ENCODE measurements around the gene TNFRSF1B.

Gene TNFRSF1B

DNA sequence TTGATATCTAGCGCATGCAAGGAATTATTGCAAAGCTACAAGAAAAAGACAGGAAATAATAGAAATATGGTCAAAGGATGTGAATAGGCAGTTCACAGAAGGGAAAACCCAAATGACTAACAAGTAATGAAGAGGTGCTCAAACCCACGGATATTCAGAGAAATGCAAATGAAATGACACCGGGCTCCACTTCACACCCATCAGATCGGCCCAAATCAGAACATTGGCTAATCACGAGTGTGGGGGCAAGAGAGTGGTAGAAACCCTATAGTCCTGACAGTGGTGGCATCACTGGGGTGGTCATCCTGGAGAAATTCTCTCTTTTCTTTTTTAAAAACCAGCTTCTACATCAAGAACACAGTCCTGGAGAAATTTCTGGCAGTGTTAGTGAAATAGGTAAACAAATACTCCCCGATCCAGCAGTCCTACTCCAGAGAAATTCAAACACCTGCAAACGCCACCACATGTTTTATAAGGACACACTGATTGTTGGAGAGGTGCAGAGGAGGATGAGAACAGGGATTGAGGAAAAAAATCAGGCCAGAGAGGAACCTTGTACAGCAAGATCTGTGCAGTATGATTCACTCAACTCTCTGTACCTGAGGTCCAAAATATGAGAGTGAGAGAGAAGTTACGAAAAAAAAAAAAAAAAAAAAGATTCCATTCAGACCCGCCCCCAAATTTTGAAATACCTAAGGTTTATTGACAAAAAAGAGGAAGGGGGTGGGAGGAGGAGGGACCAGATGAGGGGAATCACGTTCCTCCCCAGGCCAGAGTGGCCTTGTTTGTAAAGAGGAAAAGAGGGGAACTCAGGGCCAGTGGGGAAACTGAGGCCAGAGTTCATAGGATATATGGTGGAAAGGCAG, 9.2 kb upstream of the TNFRSF1B start:
- no peak overlapping the region for H3K4me3 ChIP-seq (ENCODE audit: low read depth, low read length)

DNA sequence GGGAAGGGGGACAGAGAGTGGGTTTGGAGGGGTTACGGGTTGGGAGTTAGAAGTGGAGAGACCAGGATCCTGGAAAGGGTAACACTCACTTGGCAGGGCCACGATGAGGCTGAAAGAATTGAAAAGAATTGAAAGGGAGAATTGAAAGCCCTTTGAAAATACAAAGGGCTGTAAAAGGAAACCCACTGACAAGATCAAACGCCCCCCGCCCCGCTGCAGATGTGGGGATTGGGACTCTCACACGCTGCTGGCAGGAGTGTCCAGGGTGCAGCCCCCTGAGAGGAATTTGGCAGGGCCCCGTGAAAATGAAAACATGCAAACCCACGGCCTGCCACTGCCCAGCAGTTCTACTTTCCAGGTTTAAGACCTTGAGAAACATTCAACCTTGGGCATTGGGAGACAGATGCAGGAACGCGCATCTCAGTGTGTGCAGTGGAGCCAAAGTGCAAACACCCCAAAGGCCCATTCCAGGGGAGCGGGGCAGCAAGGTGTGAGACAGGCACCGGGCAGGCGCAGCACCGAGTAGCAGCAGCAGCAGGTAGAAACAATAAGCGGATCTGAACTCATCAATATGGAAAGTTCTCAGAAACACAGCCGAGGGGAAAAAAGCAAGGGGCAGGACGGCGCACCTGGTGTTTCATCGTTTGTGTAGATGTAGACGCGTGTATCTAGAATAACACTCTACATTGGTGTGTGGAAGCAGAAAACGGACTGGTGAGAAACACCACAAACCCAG, 8.3 kb upstream of the TNFRSF1B start:
- no peak overlapping the region for H3K4me3 ChIP-seq (ENCODE audit: low read depth, low read length)

DNA sequence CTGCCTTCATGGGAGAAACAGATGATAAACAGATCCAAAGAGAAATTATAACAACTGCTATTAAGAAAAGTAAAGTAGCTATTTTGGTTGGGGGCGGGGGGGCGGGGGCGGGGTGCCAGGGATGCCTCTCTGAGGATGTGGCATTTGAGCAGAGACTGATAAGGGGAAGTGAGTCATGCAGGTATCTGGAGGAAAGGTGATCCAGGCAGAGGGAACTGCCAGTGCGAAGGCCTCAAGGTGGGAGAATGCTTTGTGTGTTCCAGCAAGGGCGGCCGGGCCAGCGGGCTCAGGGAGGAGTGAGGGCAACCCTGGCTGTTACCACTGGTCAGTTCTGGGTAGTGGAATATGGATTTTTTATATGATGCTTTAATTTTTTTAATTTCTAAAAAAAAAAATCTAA, 7.0 kb upstream of the TNFRSF1B start:
- H3K4me3 ChIP-seq (ENCODE audit: low read depth, low read length), result no peak overlapping the region

- no peak overlapping the region for H3K4me3 ChIP-seq (ENCODE audit: low read depth, low read length)
Measured at GRCh38 chr1:12161324-12161661, 5.5 kb upstream of the TNFRSF1B start.

DNA sequence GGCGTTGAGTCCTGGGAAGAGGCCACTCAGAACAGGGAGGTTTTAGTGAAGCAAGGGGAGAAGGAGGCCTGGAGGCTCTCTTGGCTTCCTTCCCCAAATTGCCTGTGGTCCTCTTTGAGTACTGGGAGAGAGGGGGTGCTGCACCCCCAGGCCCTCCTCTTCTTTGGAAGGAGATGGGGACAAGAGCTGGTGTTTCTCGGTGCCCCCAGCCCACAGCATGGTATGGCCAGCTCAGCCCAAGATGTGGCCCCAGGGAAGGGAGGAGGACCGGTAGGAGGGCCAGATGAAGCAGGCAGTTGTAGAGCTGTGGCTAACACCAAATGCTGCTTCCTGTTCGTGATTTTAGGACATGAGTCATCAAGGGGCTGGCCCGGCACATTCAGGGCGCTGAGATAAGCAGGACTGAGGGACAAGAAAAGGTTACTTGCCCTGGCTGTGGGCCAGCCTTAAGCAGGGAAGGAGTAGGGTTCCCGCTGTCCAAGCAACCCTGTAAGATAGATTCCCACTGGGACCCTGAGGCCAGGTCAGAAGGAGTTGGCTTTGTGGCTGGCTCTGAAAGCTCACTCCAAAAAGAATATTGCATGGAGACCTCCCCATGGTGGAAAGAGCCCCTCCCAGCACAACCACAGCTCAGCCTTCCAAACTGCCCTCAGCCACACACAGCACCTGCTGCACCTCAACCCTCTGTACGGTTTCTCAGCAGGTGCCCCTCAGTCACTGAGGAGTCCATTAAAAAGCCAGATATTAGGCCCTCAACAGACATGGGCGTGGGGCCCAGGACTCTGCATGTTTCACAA, 4.9 kb upstream of the TNFRSF1B start:
- no peak overlapping the region for H3K4me3 ChIP-seq (ENCODE audit: low read depth, low read length)

DNA sequence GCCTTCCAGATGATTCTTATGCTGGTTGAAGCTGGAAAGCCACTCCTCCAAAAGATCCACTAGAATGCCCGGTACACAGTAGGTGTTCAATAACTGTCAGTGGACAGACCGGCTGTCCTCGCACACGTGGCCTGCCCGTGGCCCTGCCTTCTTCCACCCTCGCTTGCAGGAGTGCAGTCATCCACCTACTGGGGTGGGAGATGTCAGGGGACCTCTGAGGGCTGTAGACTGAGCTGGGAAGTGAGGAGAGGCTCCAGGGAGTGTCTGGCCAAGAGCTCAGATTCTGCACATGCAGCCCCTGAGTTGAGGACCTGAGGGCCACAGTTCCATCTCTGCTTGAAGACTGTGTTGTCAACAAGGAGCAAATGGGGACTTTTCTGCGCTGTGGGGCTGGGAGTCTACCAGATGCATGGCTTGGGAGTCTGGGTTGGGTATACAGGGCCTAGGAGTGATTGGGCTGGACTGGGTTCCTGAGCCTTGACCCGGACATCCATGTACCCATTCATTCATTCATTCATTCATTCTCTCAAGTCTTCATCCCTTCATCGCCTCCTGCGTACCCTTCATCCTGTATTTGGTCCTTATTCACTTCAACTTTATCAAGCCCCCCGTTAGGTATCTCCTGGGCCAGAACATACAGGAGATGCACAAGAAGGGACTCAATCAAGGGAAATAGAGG, 4.2 kb upstream of the TNFRSF1B start:
- no peak overlapping the region for H3K4me3 ChIP-seq (ENCODE audit: low read depth, low read length)

DNA sequence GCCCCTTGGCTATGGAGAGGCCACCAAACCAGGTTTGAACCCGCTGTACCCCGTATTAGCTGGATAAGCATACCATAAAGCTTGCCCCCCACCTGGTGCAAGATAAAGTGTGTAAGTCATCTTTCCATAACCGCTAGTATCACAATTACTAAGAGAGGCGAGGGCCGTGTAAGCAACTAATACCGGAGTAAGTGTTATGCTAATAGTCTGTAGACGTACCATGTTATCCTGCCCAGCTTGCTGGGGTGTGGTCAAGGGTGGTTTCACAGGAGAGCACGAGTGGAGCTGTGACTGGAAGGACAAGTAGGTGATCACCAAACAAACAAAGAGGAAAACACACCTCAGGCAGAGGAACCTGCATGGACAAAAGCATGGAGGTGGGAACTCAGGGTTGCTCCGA, 3.6 kb upstream of the TNFRSF1B start:
- H3K4me3 ChIP-seq (ENCODE audit: low read depth, low read length), result no peak overlapping the region

GRCh38 chr1:12164210-12164609, 2.6 kb upstream of the TNFRSF1B start:
- no peak overlapping the region for H3K4me3 ChIP-seq (ENCODE audit: low read depth, low read length)

DNA sequence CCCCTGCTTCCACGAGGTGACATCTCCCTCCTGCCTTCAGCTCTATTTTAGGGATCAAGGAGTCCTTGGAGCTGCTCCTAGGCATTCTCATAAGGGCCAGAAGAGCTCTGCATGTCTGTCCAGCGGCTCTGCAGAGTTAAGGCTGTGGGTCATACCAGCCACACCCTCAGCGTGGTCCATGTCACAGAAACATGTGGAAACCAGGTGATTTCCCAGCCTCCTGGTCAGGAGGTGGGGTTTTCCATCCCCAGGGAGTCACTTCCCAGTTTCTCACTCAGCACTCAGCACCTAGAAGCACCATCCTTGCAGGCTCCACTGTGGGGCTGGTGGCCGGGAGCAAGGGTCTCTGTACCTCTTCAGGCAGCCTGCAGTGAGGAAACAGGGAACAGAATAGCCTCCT, 1.4 kb upstream of the TNFRSF1B start:
- no peak overlapping the region for H3K4me3 ChIP-seq (ENCODE audit: low read depth, low read length)

GRCh38 chr1:12167493-12168429, 970 bp downstream of the TNFRSF1B start:
- no peak overlapping the region for H3K4me3 ChIP-seq (ENCODE audit: low read depth, low read length)

DNA sequence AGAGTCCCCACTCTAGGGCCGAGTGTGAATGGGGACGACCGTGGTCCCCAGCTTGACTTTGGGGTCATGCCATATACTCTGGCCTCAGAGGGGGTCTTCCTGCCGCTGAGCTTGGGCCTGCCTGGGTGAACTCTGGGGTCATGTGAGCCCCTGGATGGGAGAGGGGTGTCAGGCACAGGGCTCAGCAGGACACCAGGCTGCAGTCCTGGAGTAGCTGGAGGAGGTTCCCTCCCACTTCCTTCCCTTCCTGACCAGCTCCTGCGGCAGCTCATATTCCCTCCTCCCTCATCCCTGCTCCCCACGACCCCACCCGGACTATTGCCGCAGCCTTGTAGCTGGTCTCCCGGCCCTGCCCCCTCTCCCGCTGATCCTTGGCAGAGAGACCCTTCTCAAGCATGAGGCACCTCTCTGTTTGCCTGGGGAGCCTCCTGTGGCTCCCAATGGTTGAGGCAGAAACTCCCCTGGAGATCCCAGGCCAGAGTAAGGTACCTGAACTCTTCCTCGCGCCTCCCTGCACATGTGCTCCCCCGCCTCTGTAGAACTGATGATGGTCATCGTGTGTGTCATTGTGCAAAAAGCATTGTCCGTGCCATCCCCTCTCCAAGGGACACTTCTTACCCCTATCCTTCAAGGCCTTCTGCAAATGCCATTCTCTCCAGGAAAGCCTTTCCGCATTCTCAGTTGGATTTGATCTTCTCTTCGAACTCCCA, 1.8 kb downstream of the TNFRSF1B start:
- no peak overlapping the region for H3K4me3 ChIP-seq (ENCODE audit: low read depth, low read length)

DNA sequence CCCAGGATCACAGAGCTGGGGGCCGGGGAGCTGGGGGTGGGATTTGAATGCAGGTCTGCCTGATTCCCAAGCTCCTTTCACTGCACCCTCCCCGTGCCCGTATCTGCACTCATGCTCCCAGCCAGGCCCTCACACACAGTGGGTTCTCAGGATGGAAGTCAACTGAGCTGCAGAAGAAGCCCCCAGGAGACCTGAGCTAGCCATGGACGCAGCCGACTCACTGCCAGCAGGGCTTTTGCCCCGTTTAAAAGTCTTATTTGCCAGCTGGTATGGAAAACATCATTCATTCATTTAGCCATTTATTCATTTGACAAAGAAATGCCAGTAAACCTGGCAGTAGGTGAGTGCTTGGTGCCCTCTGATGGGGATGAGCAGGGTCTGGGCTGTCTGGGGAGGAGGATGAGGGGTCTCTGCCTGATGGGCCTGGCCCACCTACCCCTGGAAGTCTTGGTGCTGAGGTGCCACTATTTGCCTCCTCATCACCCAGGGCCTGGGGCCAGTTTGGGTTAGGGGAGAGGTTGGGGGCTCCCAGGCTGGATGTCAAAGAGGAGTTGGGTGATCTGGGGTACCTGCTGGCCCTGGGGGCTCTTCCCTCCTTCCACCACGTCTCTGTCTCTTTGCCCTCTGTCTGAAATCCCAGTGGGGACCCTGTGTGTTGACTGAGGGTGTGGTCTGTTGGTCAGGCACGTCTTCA, 2.8 kb downstream of the TNFRSF1B start:
- no peak overlapping the region for H3K4me3 ChIP-seq (ENCODE audit: low read depth, low read length)

- H3K4me3 ChIP-seq (ENCODE audit: low read depth, low read length), result no peak overlapping the region
Measured at GRCh38 chr1:12170263-12170671, 3.5 kb downstream of the TNFRSF1B start.

- no peak overlapping the region for H3K4me3 ChIP-seq (ENCODE audit: low read depth, low read length)
Measured at GRCh38 chr1:12171206-12172041, 4.6 kb downstream of the TNFRSF1B start.

GRCh38 chr1:12172042-12172851, 5.5 kb downstream of the TNFRSF1B start:
- H3K4me3 ChIP-seq (ENCODE audit: low read depth, low read length), result no peak overlapping the region

GRCh38 chr1:12173041-12173509, 6.3 kb downstream of the TNFRSF1B start:
- H3K4me3 ChIP-seq (ENCODE audit: low read depth, low read length), result no peak overlapping the region

- H3K4me3 ChIP-seq (ENCODE audit: low read depth, low read length), result no peak overlapping the region
Measured at GRCh38 chr1:12173631-12174121, 6.9 kb downstream of the TNFRSF1B start.
